ENCODE measurements around the gene TRABD. TPM values are rescaled to one million over a fixed set of nuclear protein-coding genes. Genes with fewer than 3 reads are reported as not detected.

The TRABD gene
- polyA plus RNA-seq, 1 donor (not counting 4 experiments of a cell fraction or from before 2014, with no cell fraction given) = 22.7 TPM

- H3K79me2 ChIP-seq (ENCODE audit: control insufficient read depth, insufficient read depth, low read length) = no peaks in the 10 kb centered on the region
- H2AFZ ChIP-seq (ENCODE audit: control insufficient read depth, low read length) = no peak overlapping the region
- H3K9me1 ChIP-seq (ENCODE audit: control insufficient read depth, extremely low read depth, insufficient read depth, low read length) = no peaks in the 10 kb centered on the region
- dilution Hi-C loops (cut with MboI; ENCODE audit: extremely low pct_ligation_motif_present, low sequenced_read_pairs) = no loop called here
- no peak for TF ChIP-seq EZH2 (IDR thresholded peaks at IDR 0.05; ENCODE audit: low read length)
- TF ChIP-seq, protein P1, sequence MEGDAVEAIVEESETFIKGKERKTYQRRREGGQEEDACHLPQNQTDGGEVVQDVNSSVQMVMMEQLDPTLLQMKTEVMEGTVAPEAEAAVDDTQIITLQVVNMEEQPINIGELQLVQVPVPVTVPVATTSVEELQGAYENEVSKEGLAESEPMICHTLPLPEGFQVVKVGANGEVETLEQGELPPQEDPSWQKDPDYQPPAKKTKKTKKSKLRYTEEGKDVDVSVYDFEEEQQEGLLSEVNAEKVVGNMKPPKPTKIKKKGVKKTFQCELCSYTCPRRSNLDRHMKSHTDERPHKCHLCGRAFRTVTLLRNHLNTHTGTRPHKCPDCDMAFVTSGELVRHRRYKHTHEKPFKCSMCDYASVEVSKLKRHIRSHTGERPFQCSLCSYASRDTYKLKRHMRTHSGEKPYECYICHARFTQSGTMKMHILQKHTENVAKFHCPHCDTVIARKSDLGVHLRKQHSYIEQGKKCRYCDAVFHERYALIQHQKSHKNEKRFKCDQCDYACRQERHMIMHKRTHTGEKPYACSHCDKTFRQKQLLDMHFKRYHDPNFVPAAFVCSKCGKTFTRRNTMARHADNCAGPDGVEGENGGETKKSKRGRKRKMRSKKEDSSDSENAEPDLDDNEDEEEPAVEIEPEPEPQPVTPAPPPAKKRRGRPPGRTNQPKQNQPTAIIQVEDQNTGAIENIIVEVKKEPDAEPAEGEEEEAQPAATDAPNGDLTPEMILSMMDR (optimal IDR thresholded peaks at IDR 0.05 in 1 of 3, IDR thresholded peaks at IDR 0.05 in 1 of 3, conservative IDR thresholded peaks at IDR 0.05 in 1 of 3; ENCODE audit: extremely low read depth in 1 of 3, insufficient read depth in 2 of 3, low read length in 3 of 3) = no peak
- H3K4me3 ChIP-seq (ENCODE audit: control insufficient read depth in 2 of 3, extremely low read depth in 1 of 3, insufficient read depth in 2 of 3, low read depth in 1 of 3, low read length in 3 of 3) = no peak overlapping the region
- FAIRE-seq (no peak), DNase-seq (ENCODE audit: low read depth, low spot score) (no peak)
- H3K27ac ChIP-seq (ENCODE audit: control insufficient read depth, insufficient read depth, low read length) = no peak overlapping the region
- H3K27me3 ChIP-seq (ENCODE audit: control insufficient read depth, extremely low read depth, insufficient read depth, low read length) = no peaks in the 10 kb centered on the region
- no peaks in the 10 kb centered on the region for H3K4me1 ChIP-seq (ENCODE audit: control insufficient read depth, extremely low read depth, insufficient read depth, low read length)
- no peaks in the 10 kb centered on the region for H3K9me3 ChIP-seq (ENCODE audit: control insufficient read depth, low read depth, low read length)
- H3K9ac ChIP-seq (ENCODE audit: control insufficient read depth, extremely low read depth, insufficient read depth, low read length) = no peak overlapping the region
- H3K36me3 ChIP-seq (ENCODE audit: control insufficient read depth in 2 of 2, extremely low read depth in 1 of 2, insufficient read depth in 2 of 2, low read length in 2 of 2) = peaks cover 9 to 30% of the 10 kb centered on the region in 2 experiments
- no peaks in the 10 kb centered on the region for H4K20me1 ChIP-seq (ENCODE audit: control insufficient read depth, extremely low read depth, insufficient read depth, low read length)
- no peak overlapping the region for H3K4me2 ChIP-seq (ENCODE audit: control insufficient read depth, extremely low read depth, insufficient read depth, low read depth, low read length)
Measured at GRCh38 chr22:50226875-50227165, 41.1 kb downstream of the TRABD start.

DNA sequence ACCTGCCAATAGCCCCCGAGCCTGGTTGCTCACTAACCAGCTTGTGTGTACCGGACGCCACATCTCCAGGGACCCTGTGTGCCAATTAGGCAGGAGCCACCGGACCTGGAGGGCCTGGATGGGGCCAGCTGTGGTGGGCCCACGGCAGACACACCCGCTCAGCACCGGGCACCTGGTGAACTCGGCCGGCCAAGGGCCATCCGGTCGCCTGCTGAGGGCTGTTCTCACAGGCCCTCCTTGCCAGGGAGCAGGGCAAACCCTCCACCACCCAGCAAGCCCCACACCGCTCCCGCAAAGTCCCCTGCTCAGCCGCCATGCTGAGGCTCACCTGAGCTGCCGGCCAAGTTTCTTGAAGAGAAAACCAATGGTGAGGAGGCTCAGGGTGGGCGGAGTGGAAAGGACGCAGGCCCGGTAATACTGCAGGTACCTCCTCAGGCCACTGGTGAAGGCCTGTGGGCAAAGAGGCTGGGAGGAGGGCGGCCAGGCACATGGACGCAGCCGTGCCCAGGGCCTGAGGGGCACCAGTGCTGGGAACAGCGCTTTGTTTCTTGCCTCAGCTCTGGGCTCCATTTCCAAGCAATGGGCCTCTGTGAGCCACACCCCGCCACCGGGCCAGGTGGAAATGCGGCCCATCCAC is 42.0 kb downstream of the TRABD start:
- FAIRE-seq = no peak
- dilution Hi-C loops (cut with MboI; ENCODE audit: extremely low pct_ligation_motif_present, low sequenced_read_pairs) = no loop called here
- no peaks in the 10 kb centered on the region for H3K9me3 ChIP-seq (ENCODE audit: control insufficient read depth, low read depth, low read length)
- no peak for DNase-seq (ENCODE audit: low read depth, low spot score)
- no peaks in the 10 kb centered on the region for H3K9me1 ChIP-seq (ENCODE audit: control insufficient read depth, extremely low read depth, insufficient read depth, low read length)
- no peak overlapping the region for H2AFZ ChIP-seq (ENCODE audit: control insufficient read depth, low read length)
- H3K27me3 ChIP-seq (ENCODE audit: control insufficient read depth, extremely low read depth, insufficient read depth, low read length) = no peaks in the 10 kb centered on the region
- H3K36me3 ChIP-seq (ENCODE audit: control insufficient read depth in 2 of 2, extremely low read depth in 1 of 2, insufficient read depth in 2 of 2, low read length in 2 of 2) = peaks cover 6 to 24% of the 10 kb centered on the region in 2 experiments
- no peak overlapping the region for H3K27ac ChIP-seq (ENCODE audit: control insufficient read depth, insufficient read depth, low read length)
- H4K20me1 ChIP-seq (ENCODE audit: control insufficient read depth, extremely low read depth, insufficient read depth, low read length) = no peaks in the 10 kb centered on the region
- H3K4me3 ChIP-seq (ENCODE audit: control insufficient read depth in 2 of 3, extremely low read depth in 1 of 3, insufficient read depth in 2 of 3, low read depth in 1 of 3, low read length in 3 of 3) = no peak overlapping the region
- no peaks in the 10 kb centered on the region for H3K79me2 ChIP-seq (ENCODE audit: control insufficient read depth, insufficient read depth, low read length)
- TF ChIP-seq EZH2 (IDR thresholded peaks at IDR 0.05; ENCODE audit: low read length) = no peak
- TF ChIP-seq, protein P1 (optimal IDR thresholded peaks at IDR 0.05 in 1 of 3, IDR thresholded peaks at IDR 0.05 in 1 of 3, conservative IDR thresholded peaks at IDR 0.05 in 1 of 3; ENCODE audit: extremely low read depth in 1 of 3, insufficient read depth in 2 of 3, low read length in 3 of 3) = no peak
- H3K9ac ChIP-seq (ENCODE audit: control insufficient read depth, extremely low read depth, insufficient read depth, low read length) = no peak overlapping the region
- H3K4me2 ChIP-seq (ENCODE audit: control insufficient read depth, extremely low read depth, insufficient read depth, low read depth, low read length) = no peak overlapping the region
- no peaks in the 10 kb centered on the region for H3K4me1 ChIP-seq (ENCODE audit: control insufficient read depth, extremely low read depth, insufficient read depth, low read length)

All from keratinocyte (primary cell).